DMS153 treated with DMSO at 0.1 percent for 48 hours (cell line): ENCODE measurements around the gene ONECUT3.

Source experiments
- DNase-seq: peaks from one replicate; lab custom pipeline; 2025; ENCODE audit not compliant: unreplicated experiment; lab: John Stamatoyannopoulos, UW

The ONECUT3 gene

GRCh38 chr19:1813192-1814182 is 60.2 kb downstream of the ONECUT3 start:
- DNase-seq = no peak

GRCh38 chr19:1814391-1814790 is 61.1 kb downstream of the ONECUT3 start:
- DNase-seq = no peak

- no peak for DNase-seq
These were observed 61.7 kb downstream of the ONECUT3 start for GRCh38 chr19:1814833-1815604.

GRCh38 chr19:1815605-1816529 is 62.6 kb downstream of the ONECUT3 start:
- no peak for DNase-seq

GRCh38 chr19:1816530-1817298 is 63.4 kb downstream of the ONECUT3 start:
- DNase-seq = no peak

GRCh38 chr19:1817553-1818179 is 64.4 kb downstream of the ONECUT3 start:
- no peak for DNase-seq

- DNase-seq = no peak
These were observed 65.4 kb downstream of the ONECUT3 start for GRCh38 chr19:1818549-1819195.

- no peak for DNase-seq
These were observed 66.3 kb downstream of the ONECUT3 start for GRCh38 chr19:1819341-1820255.

GRCh38 chr19:1822210-1822609 is 68.9 kb downstream of the ONECUT3 start:
- DNase-seq = no peak

GRCh38 chr19:1823020-1823419 is 69.7 kb downstream of the ONECUT3 start:
- DNase-seq = no peak

GRCh38 chr19:1823539-1824251 is 70.4 kb downstream of the ONECUT3 start:
- DNase-seq = no peak

GRCh38 chr19:1824252-1824622 is 70.9 kb downstream of the ONECUT3 start:
- DNase-seq = no peak

- peak; percentile 0 for DNase-seq
These were observed 72.7 kb downstream of the ONECUT3 start for GRCh38 chr19:1825909-1826556.

- DNase-seq = no peak
These were observed 73.5 kb downstream of the ONECUT3 start for GRCh38 chr19:1826557-1827521.

- no peak for DNase-seq
These were observed 74.4 kb downstream of the ONECUT3 start for GRCh38 chr19:1827566-1828278.
